ELF-1 (cell line): ENCODE results near the gene UCHL5.
A peak's percentile ranks its signal among the peaks of the same experiment; 100 is the strongest.
"Not testable (repeated sequence)": the region's sequence is repeated elsewhere in the genome, so short reads cannot be mapped to it uniquely, and the experiment has no call there.

Source experiments
- DNase-seq: peaks from one replicate; pipeline ENCODE4 v3.0.0-alpha.2; 2016; ENCODE audit warnings: low read depth, low spot score

Gene UCHL5

DNA sequence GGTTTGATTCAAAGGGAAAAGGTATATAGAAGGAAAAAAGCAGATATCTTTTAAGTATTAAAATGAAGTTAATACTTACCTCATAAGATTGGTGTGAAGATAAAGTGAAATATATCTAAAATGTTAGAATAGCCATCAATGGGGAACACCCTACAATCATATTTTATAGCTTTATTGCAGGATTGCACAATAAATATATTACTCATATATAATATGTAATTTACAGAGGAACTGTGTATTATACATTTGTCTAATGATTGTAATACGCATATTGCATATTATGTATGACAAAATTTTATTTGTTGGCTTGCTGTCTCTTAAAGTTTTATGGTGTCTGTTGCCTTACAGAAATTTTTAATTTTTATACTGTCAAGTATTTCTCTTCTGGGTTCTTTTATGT lies 47.8 kb downstream of the UCHL5 start:
- DNase-seq, result no peak

DNA sequence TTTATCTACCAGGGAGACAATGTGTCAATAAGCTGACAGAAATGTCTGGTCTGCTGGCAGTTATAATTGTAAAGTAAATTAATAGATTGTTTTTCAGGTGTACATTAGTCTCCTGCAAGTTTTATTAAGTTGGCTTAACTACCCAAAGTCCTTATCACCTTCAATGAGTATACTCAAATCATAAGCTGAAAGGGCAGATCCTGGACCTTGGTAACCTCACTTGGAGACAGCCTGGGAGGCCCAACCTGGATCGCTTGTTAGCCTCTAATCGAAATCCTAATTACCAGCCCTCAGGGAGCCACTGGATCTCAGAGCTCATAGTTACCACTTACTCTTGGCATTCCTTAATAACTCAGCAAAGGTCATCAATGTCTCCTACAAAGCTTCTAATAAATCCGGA lies 49.7 kb downstream of the UCHL5 start:
- no peak for DNase-seq

DNA sequence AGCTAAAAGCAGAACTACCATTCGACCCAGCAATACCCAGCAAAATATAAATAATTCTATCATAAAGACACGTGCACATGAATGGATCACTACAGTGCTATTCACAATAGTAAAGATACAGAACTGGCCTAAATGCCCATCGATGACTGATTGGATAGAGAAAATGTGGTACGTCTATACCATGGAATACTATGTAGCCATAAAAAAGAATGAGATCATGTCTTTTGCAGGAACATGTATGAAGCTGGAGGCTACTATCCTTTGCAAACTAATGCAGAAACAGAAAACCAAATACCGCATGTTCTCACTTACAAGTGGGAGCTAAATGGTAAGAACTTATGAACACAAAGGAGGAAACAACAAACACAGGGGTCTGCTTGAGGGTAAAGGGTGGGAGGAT lies 53.4 kb downstream of the UCHL5 start:
- no peak for DNase-seq

DNA sequence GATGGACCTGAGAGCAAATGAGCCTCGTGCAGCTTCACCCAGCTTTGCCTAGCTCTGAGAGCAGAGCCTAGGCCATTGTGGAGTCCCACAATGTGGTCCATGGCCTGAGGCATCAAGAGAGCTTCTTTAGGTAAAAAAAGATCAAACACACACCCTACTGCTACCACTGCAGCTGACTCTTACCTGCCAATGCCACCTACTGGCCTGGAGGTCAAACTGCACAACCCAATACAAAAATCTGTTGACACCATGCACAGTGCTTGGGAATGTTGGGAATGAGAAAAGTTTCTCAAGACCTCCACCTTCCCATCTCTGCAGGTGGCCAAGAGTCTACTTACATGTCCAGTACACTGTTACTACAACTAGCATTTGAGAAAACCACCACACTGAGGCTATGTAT lies 60.6 kb downstream of the UCHL5 start:
- DNase-seq, result peak; percentile 47

DNA sequence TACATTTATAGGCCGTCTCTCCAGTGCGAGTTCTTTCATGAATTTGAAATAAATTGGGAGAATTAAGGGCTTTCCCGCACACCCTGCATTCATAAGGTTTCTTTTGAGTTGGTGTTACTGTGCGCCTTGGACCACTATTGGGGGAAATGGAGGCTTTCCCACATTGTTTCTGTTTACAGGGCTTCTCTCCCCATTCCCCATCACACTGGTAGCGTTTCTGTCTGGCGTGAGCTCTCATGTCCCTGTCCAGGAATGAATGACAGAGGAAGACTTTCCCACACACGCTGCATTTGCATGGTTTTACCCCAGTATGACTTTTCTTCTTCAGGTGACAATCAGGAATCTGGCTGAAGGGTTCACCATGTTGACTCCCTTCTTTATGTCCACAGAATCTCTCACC lies 65.0 kb downstream of the UCHL5 start:
- DNase-seq, result no peak

DNA sequence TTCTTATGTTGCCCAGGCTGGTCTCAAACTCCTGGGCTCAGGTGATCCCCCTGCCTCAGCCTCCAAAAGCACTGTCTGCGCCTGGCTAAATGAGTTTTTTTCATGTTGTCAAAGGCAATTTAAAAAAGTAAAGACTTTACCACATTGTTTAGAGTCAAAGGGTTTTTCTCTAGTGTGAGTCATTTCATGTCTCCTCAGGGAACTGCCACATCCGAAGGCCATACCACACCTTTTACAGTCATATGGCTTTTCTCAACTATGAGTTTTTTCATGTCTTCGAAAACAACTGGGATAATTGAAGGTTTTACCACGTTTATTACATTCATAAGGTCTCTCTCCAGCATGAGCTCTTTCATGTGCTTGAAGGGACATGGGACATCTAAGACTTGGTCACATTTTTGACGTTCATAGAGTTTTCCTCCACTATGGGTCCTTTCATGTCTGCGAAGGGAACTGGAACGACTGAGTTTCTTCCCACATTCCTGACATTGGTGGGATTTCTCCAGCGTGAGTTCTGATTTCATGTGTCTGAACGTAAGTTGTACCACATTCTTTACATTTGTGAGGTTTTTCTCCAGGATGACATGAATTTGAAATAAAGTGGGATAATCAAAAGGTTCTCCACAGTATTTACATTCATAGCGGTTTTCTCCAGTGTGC lies 65.6 kb downstream of the UCHL5 start:
- no peak for DNase-seq

DNA sequence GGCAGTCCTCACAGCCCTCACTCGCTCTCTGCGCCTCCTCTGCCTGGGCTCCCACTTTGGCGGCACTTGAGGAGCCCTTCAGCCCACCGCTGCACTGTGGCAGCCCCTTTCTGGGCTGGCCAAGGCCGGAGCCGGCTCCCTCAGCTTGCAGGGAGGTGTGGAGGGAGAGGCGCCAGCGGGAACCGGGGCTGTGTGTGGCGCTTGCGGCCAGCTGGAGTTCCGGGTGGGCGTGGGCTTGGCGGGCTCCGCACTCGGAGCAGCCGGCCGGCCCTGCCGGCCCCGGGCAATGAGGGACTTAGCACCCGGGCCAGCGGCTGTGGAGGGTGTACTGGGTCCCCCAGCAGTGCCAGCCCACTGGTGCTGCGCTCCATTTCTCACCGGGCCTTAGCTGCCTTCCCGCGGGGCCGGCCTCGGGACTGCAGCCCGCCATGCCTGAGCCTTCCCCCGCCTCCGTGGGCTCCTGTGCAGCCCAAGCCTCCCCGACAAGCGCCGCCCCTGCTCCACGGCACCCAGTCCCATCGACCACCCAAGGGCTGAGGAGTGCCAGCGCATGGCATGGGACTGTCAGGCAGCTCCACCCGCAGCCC lies 72.3 kb downstream of the UCHL5 start:
- DNase-seq, result not testable (repeated sequence)

DNA sequence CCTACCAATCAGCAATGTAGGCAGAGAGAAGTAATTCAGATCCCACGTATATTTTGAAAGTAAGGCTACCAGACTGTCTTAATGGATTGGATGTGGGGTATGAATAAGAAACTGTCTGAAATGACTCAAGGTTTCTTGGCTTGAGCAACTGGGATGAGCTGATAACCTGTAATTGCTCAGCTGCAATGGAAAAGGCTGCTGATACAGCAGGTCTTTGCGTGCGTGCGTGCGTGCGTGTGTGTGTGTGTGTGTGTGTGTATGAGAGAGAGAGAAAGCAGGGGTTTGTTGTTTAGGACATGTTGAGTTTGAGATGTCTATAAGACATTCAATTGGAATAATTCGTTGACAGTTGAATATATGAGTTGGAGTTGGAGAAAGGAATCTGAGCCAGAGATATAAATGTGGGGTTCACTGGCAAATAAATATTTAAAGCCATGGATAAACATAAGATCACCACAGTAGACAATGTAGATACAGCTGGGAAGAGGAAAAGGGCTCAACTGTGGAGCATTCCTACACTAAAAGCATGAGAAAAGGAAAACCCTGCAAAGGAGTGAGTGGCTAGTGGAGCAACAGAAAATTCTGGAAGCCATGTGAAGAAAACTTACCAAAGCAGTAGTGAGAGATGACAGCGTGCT lies 72.9 kb downstream of the UCHL5 start:
- DNase-seq, result no peak

DNA sequence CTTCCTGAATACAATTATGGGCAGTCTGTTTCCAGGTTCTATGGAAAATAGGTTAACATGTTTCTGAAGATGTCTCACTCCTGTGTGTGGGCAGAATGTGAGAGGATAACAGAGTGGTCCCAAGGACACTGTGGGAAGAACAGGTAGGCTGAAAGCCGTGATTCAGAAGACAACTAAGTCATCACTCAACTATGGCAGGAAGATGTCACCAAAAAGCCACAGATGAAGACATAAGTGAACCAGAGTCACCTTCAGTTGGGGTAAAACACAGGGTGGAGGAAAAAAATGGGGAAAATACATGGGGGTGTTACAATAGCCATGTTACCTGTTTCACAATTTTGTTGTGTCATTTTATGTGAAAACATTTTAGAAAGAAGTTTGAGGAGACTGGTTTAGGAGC lies 75.1 kb downstream of the UCHL5 start:
- DNase-seq, result no peak

DNA sequence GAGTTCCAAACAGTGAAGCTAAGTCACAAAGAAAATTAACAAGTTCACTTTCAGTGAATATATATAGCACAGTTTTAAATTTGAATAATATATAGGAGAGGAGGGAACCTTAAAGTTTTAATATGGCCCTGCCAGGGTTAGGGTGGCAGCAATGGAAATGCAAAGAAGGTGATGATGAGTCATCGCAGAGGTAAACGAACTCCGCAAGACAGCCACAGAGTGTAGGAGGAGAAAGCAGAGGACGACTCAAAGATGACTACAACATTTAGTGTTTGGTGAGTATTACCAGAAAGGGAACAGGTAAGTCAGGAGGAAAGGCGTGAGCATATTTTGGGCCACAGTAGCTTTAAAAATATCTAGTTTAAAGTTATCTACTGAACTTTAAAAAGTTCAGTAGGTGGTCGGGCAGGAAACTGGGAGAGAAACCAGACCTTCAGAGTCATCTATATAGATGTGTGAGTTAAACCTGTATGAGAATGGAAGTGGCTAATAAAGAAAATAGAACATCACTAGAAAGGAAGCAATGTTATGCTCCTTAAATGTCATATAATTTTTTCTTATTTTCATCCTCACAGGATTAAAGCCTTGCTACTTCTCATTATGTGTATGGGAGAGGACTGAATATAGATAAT lies 75.7 kb downstream of the UCHL5 start:
- DNase-seq, result no peak

DNA sequence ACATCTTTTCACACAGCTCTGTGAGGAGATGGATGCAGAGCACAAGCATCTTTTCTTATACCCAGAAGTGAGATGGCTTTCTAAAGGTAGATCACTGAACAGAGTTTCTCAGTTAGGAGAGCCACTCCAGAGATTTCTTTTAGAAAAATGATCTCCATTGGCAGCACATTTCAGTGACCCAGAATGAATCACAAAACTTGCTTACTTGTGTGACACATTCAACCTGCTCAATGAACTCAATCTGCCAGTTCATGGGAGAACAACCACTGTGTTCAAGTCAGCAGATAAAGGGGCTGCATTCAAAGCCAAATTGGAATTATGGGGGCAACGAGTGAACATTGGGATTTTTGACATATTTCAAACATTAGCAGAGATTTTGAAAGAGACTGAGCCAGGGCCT lies 78.3 kb downstream of the UCHL5 start:
- no peak for DNase-seq

DNA sequence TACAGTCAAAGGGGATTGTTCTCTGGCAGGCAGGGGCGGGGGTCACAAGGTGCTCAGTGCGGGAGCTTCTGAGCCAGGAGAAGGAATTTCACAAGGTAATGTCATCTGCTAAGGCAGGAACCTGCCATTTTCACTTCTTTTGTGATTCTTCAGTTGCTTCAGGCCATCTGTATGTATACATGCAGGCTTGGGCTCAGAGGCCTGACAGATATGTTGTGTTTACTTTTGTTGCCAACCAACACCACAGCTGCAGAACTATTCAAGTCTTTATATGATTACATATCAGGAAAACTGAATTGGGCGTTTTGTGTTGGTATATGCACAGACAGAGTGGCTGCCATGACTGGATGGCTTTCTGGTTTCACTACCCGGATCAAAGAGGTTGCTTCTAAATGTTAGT lies 78.8 kb downstream of the UCHL5 start:
- DNase-seq, result peak; percentile 19

DNA sequence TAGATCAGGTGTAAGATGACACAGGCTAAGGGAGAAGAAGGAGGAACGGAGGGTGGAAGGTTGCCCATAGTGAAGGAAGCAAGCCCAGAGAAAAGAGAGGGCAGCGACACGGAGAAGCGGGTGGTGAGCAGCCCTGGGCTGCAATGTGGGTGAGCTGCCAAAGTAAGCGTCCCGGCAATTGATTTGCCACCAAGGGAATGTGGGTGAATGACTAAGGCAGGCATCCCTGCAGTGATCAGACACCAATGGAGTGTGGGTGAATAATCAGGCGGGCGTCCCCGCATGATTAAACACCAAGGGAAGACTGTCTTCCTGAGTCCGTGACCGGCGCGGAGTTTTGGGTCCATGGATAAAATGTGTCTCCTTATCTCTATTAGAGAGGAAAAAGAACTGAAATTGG lies 79.6 kb downstream of the UCHL5 start:
- DNase-seq, result no peak

DNA sequence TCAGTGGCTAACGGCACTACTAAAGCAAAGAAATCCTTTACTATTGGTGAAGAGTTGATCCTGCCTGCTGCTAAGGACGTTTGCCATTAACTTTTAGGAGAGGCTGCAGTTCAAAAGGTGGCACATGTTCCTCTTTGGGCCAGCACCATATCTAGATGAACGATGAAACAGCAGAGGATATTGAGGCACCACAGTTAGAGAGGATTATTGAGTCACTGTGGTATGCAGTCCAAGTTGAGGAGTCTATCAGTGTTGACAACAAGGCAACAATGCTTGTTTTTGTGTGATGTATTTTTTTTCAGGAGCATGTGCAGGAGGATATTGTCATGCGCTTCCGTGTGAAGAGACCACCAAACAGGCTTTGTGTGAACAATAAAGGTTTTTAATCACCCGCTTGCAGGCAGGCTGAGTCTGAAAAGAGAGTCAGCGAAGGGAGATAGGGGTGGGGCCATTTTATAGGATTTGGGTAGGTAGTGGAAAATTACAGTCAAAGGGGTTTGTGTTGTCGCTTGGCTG lies 80.9 kb downstream of the UCHL5 start:
- no peak for DNase-seq

DNA sequence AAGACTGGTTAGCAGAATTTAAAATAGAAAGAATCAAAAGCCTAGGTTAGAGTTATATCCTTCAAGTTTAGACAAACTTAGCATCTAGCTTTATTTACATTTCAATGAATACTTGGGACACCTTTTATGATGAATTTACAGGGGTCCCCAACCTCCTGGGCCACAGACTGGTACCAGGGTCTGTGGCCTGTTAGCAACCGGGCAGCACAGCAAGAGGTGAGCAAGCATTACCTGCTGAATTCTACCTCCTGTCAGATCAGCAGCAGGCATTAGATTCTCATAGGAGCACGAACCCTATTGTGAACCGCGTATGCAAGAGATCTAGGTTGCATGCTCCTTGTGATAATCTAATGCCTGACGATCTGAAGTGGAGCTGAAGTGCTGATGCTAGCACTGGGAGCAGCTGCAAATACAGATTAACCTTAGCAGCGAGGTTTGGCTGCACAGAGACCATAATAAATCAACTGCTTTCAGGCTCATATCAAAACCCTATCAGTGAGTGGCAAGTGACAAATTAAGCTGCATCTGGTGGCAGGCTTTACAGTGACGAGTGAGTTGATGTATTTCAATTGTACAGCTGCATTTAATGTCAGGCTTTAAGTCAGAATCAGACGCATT lies 82.0 kb downstream of the UCHL5 start:
- DNase-seq, result no peak

DNA sequence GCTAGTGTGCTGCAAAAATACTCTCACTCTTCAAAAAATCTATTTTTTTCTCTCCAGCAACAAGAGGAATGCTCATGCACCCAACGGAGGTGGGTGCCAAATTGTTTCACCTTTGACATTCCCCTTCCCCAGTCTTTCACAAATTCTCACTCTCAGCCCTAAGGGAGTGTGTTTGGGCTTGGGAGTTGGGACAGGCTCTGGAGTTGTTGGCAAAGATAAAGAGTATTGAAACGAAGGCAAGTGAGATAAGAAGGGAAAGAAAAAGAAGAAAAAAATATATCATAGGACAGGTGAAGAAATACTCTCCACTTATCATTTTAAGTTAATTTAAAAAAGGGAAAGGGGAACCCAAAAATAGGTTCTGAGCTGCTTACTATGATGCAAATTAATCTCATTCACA lies 82.6 kb downstream of the UCHL5 start:
- DNase-seq, result no peak

DNA sequence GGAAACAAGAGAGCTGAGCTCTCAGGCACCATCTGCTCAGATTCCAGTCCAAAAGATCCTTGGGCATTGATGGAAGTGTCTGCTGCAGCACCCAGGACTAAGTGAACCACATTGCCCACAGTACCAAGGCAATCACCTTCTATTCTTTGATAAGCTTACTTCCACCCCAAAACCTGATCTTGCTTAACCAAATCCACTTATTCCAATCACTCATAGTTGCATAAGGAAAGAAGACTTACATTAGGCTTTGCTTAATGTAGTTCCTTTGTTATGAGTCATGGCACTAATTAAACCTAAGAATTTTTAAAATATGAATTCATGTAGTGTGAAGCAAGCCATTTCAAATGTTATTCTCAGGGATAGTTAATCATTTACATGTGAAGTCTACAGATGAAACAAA lies 84.5 kb downstream of the UCHL5 start:
- no peak for DNase-seq

DNA sequence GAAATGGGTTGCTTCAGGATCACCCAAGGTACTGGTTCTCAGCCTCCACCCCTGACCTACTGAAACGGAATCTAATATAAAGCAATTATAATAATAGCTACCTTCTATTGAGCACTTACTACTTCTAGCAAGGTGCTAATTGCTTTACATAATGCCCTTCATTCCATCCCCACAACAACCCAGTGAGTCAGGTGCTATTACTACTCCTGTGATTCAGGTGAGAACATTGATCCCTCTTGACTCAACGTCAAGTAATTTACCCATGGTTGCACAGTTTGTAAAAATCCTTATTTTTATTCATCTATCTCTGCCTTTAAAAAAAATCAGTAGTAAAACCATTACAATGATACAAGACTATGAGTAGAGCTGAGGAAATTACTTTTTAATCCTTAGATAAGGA lies 85.2 kb downstream of the UCHL5 start:
- DNase-seq, result no peak

DNA sequence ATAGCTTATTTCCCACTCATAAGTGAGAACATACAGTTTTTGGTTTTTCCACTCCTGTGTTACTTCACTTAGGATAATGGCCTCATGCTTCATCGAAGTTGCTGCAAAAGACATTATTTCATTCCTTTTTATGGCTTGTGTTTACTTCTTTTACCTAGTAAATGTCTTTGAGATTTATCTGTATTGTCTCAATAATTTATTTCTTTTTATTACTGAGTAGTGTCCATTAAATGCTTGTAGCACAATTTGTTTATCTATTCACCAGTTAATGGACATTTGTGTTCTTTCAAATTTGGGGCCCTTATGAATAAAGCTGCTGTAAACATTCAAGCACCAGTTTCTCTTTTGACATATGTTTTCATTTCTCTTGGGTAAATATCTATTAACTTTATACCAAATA lies 86.0 kb downstream of the UCHL5 start:
- no peak for DNase-seq

DNA sequence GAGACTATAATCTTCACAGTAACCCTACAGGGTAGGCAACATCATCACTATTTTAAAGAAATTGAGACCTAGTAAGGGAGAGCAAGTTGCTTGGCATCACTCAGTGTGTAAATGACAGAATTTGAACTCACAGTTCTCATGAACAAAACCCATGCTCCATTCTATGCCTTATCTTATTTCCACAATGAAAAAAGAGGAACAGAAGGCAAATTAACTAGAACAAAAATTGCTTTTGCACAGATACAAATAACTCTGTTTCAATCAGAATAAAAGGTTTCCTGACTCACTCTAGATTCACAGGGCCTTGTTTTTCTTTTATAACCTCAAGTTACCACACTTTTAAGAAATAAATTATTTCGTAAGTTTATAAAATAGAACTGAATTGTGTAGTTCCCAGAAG lies 90.1 kb downstream of the UCHL5 start:
- DNase-seq, result no peak

DNA sequence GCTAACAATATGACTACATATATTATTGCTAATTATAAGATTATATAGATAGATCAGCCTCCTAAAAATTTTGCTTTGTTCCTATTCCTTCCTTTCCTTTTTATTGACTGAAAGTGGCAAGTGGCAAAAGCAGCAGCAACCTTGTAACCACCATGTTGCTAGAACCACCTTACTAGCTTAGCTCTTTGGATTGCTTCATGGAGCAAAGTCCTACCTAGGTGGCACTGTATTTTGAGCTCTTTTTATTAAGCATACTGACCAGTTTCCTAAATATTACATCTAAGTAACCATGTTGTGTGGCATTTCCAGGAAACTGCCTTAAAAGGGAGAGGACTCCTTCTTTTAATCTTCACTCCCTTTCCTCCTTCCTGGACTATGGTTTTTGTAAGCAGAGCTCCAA lies 90.8 kb downstream of the UCHL5 start:
- DNase-seq, result no peak

DNA sequence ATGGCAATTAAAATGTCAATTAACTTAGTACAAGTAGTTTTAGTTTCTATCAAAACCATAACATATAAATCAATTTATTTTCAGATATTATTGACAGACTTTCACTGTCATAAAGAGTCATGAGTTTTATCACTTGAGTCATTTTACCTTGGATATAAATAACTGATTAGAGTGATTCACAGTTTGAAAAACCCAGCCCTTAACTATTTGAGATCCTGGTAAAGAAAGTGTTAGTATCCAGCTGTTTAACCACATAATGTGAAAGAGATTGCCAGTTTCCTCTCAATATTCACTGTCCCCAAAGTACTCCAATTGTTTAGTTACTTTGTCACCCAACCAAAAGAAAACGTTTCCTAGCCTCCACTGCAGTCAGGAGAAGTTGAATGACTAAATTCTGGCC lies 91.3 kb downstream of the UCHL5 start:
- DNase-seq, result no peak
